GM18951 (cell line): ENCODE results near the gene KCNT1.

Experiments
- POLR2A ChIP-seq: IDR thresholded peaks from 4 replicates; pipeline ENCODE4 v1.6.1; 2011; ENCODE audit warnings: mild to moderate bottlenecking; ENCODE audit not compliant: insufficient read length, insufficient read depth; ENCODE audit errors: extremely low read depth
- in situ Hi-C: fragments of 300-500 bp; cut with MboI; formaldehyde crosslinking; loops from one replicate; pipeline ENCODE4 v1.12.0; 2022; ENCODE audit warnings: low sequenced_read_pairs, mixed read lengths, inconsistent platforms; ENCODE audit not compliant: unreplicated experiment

KCNT1 gene

DNA sequence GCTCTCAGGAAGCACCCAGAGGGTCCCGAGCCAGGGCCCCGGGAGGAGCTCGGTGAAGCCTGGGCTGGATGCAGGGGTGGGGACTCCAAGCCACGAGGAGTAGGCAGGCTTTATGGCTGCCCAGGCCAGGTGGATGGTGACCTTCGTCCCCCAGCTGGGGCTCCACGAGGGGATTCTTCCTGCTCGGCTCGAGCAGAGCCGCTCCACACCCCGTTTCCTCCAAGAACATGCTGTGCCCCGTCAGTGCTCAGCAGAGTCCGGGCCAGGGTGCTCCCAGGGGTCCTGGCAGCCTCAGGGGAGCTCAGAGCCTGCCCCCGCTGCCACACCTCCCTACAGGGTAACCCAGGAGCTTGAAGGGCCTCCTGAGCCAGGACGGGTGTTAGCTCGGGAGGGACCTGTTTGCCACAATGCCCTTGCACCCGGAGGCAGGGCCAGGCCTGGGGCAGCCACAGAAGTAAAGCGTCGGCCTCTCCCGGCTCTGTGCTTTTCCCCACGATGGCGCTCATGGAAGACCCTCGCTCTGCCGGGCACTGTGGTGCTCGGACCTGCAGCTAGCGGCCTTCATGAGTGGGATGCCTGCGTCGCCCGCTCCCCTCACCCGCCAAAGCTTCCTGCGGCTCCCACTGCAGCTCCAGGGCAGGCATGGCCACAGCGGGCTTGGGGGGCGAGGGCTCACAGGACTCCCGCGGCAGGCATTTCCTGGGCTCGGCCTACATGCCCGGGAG is 86.8 kb downstream of the KCNT1 start:
- TF ChIP-seq POLR2A = no peak
- in situ Hi-C loops = no loop called here

DNA sequence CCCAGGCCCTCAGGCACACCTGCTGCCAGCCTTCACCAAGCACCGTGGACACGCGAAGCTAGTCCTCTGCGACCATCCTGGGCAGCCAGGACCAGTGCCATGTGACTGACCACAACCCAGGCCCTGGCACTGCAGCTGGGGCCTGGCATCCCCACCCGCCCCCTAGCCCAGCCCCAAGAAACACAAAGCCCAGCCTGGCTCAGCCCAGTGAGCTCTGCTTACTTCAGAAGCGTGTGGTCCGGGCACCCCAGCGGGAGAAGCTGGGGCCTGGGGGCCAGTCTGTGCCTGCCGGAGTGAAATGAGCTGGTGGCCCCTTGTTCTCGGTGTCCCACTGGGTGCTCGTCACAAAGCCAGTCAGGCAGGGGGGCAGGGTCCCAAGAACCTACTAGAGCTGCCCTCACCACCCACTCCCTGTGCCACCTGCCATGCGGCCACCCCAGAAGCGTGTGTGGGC is 87.9 kb downstream of the KCNT1 start:
- TF ChIP-seq POLR2A = no peak
- in situ Hi-C loops = no loop called here

DNA sequence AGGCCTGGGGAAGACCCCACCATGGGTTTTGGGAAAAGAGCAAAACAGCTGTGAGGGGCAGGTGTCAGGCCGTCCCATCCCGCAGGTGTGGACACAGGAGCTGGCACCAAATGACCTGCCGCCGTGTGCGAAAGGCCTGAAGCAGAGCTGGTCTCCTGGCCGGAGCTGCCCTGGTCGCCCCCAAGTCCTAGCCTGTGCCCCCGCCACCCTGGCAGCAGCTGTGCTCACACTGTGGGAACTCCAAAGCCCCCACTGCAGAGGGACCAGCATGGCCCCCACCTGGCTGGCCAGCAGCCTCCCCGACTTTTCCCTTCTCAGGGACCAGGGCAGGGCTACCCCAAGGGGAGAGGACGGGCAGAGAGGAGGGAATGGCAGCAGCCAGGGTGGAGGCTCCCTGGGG is 88.4 kb downstream of the KCNT1 start:
- TF ChIP-seq POLR2A = no peak
- in situ Hi-C loops = no loop called here

DNA sequence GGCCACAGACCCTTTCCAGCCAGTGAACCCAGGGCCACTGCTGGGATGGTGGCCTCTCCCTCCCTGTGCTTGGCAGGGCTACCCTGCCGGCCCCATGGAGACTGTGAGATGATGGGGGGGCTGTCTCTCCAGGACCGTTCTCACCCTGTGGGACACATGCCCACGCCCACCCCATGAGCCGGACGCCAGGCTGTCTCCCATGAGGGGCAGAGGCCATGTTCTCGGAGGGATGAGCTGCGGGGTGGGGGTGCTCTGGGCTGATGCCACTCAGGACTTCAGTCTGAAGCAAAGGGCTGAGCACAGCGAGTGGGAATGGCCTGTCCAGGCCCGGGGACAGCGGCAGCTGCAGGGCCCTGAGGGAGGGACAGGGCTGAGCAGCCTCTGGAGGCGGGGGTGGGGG is 88.9 kb downstream of the KCNT1 start:
- in situ Hi-C loops = no loop called here
- TF ChIP-seq POLR2A = no peak

DNA sequence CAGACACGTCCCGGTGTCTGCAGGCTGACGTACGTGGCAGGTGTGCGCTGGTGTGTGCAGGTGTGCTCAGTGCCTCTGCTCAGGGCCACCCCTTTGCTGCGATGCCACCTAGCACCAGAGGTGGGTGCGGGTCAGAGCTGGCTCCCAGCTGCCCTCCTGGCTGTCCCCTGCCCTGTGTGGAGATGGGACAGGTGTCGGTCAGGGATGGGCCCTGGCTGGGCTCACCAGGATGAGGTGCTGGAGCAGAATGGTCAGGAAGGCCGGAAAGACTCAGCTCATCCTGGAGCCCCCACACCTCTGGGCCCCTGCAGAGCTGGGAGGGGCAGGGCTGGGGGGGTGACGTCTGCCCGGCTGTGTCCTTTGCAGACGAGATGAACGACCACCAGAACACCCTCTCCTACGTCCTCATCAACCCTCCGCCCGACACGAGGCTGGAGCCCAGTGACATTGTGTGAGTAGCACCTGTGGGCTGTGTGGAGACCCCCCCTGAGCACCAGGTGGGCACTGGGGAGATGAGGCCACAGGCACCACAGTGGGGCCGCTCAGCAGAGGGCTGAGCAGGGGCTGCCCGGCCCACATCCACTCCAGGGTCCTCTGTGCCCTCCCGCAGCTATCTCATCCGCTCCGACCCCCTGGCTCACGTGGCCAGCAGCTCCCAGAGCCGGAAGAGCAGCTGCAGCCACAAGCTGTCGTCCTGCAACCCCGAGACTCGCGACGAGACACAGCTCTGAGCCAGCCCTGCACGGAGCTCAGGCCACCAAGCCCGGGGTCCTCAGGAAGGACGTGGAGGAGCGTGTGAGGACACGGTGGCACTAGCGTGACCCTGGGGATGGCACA is 89.7 kb downstream of the KCNT1 start:
- in situ Hi-C loops = no loop called here
- TF ChIP-seq POLR2A = no peak

DNA sequence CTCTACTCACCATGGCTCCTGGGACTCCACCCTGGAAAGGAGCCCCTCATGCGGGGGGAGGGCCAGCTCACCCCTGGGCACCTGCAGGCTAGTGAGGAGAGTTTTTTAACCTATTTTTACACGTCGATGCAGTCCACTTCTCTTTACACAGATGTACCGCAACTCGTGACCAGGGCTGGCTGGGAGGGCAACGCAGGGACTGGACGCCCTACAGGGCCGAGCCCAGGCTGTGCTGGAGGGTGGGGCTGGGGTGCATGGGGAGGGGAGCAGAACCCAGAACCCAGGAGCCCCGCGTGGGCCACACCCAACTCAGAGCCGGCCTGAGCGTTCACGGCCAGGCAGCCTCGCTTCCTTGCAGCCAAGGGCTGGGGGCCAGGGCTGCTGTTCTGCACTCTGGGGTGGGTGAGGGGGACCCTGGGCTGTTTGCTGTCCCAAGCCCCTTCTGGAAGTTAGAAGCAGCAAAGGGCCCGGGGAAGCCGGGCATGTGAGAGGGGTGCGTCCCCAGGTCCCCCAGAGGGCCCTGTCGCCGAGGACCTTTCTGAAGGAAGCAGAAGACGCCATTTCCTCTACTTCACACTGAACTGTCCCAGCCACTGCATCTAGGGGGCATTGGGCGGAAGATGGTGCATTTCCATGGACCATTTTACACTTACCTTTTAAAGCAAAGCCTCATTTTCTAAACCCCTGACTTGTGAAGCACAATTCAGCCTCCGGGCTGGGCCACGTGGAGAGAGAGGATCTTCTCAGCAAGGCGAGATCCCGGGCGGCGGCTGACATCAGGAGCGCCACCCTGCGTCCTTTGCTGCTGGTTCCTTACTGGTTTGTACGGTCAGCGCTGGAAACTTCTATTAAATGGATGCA is 90.5 kb downstream of the KCNT1 start:
- TF ChIP-seq POLR2A = no peak
- in situ Hi-C loops = no loop called here

DNA sequence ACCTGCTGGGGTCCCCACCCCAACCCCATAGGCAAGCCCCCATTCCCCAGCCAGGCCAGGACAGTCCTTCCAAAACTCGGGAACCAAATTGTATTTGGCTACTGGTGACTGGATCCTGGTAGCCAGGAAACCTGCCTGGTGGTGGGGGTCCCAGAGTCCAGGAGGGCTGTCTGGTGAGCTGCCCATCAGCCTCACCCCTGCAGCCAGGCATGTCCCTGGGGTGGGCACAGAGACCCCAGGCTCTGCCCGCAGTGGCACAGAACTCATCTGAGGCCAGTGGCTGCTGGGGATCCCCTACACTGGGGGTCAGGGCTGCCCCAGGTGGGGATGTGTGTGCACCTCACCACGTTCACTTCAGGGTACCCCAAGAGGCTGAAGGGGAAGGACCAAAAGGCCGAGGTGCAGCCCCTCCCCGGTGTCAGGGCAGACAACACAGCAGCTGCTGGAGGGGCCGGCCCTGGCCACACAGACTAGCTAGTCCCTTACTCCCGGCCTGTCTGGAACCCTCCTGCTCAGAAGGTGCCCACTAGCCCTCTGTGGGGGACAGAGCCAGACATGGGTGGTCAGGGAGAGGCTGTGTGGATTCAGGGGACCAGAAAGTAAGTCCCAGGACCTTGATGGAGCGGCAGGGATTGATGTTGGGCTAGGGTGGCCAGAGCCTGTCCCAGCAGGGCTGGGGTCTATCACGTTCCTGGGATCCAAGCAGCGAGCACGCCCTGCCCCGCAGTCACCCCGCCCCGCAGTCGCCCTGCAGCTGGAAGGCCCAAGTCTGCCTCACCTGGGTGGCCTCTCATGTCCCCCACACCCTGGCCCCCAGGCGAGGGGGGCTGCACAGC is 91.5 kb downstream of the KCNT1 start:
- in situ Hi-C loops = no loop called here
- TF ChIP-seq POLR2A = no peak

DNA sequence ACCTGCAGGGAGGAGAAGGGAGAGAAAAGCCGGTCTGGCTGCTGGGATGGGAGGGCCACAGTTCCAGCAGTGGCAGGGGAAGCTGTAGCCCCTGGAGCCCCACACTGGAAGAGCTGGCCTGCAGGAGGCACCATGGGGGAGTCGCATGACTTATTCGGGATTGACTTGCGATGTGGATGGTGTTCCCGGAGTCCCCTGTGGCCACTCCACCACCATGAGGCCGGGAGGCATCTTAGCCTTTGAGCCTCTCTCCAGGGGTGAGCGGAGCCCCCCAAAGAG is 92.0 kb downstream of the KCNT1 start:
- no peak for TF ChIP-seq POLR2A
- in situ Hi-C loops = no loop called here

DNA sequence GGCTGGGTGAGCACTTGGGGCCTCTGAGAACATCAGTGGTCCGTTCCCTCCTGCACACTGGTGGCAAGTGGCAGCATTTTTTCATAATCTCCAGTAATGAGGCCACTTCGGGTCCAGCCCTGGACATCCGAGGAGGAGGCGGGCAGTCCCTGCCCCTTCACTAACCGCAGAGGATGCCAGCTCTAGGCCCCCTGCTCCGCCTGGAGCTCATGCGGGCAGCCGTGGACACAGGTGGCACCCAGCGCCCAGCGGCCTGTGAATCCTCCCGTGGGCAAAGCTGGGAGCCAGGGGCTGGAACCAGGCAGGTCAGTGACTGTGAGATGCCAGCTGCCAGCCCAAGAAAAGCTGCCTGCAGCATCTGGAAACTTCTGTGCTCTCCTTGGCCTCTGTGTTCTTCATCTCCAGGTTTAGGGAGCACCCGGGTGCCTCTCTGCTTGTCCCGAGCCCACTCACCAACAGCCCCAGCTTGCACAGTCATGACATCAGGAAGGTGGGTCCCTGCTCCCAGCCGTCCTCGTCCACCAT is 92.4 kb downstream of the KCNT1 start:
- in situ Hi-C loops = no loop called here

DNA sequence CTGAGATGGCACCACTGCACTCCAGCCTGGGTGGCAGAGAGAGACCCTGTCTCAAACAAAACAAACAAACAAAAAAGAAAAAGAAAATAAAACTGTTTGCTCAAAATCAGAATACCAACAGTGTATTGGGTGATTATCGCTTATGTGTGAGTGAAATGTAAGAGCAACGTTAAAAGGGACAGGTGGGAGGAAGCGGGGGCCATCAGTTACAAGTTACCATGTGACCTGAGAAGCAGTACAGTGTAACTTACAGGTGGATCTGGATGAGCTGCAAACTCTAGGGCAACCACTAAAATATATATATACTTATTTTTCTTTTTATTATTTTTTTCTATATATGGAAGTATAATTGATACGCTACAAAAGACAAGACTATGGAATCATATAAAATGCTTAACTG is 93.4 kb downstream of the KCNT1 start:
- in situ Hi-C loops = no loop called here

More for the DNA sequence above, 92.4 kb downstream of the KCNT1 start:
- no peak for TF ChIP-seq POLR2A

DNA sequence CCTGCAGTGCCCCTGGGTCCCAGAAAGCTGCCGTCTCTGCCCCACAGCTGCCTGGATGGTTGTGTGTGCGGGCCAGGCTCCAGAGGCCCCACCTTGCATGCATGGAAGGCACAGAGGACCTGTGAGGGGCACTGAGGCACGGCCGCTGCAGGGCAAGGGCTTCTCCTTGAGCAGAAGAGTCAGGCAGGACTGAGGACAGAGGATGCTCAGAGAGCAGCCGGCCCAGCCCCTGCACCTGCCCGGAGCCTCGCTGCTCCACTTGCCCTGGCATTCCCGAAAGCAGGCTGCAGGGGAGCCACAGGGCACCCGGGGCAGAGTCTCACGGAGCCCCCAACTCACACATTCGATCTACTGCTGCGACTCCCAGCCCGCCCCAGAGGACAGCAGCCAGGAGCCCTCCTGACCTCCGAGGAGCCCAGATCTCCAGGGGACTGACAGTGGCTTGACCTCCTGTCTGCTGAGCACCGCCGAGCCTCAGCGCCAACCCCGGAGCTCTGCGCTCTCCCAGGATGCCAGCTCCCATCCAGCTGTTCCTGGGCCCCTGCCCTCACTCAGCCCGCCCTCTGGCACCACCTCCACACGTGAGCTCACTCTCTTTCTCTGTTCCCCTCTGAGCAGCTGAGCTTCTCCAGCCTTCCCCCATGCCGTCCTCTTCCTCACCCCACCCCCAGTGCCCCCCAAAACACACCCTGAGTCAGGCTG is 95.0 kb downstream of the KCNT1 start:
- in situ Hi-C loops = no loop called here
- TF ChIP-seq POLR2A = no peak

More for the DNA sequence above, 93.4 kb downstream of the KCNT1 start:
- no peak for TF ChIP-seq POLR2A

DNA sequence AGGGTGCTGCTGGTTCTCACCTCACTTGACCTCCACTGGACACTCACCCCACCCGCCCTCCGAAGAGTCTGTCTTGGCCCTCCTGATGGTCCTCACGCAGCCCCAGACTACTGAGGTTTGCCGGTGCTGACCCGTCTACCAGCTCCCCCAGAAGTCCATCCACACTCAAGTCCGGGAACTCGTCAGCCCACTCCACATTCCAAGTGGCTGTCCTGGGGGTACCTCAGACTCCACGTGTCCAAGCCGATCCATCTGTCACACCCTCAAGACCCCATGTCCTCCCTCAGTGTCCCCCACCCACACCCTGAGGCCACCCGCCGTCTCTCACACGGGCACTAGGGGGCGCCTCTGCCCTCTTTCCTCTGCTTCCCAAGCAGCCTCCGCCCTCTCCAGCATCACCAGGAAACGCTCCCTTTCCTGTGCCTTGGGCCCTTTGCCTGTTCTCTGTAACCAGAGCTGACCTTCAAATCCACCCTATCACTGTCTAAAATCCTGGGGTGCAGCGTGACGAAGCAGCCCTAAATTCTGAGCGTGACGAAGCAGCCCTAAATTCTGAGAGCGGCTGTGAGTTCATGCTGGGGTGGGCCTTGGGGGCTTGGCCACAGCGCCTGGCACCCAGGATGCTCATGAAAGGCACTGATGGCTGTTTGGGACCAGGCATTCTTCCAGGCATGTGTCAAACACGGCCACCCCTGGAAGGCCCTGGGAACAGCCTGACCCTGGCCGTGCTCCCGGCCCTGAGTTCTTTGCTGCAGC is 95.7 kb downstream of the KCNT1 start:
- in situ Hi-C loops = no loop called here
- TF ChIP-seq POLR2A = no peak

DNA sequence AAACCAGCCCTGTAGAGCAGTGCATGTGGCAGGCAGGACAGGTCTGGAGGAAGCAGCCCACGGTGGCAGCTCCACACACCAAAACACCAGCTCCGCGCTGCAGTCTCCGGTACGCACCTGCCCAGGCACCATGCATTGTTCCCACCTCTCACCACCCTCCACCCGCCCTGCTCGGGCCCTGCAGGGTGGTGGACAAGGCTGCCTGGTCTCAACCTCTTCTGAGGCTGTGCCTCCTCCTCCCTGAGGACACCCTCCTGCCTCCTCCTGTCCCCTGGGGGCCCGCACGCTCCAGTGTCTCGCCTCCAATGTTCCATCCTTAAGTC is 96.2 kb downstream of the KCNT1 start:
- no peak for TF ChIP-seq POLR2A
- in situ Hi-C loops = no loop called here
